Erythroblast (primary cell): ENCODE results near the gene KIAA0586.

ENCODE experiments used
- GATA1 ChIP-seq: IDR thresholded peaks from 2 replicates; pipeline ENCODE4 v1.6.1; 2011; ENCODE audit warnings: low read depth, mild to moderate bottlenecking, control low read depth, low read length, moderate library complexity
- POLR2A ChIP-seq: IDR thresholded peaks from 2 replicates; pipeline ENCODE4 v1.6.1; 2011; ENCODE audit warnings: mild to moderate bottlenecking, low read length

DNA sequence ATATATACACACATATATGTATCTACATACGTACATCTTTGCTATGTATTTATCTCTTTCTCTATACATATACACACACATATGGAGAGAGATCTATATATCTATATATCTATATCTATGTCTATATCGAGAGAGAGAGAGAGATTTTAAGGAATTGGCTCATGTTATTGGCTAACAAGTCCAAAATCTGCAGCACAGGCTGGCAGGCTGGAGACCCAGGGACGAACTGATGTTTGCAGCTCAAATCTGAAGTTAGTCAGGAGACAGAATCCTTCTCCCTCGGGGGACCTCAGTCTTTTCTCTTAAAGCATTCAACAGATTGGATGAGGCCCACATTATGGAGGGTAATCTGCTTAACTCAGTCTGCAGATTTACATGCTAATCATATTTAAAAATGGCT, 169.5 kb downstream of the KIAA0586 start:
- TF ChIP-seq POLR2A (no peak), GATA1 (no peak)
